Measurements from ENCODE around the gene UBE2B.
"Not testable (repeated sequence)": the region's sequence is repeated elsewhere in the genome, so short reads cannot be mapped to it uniquely, and the experiment has no call there.

Gene UBE2B

GRCh38 chr5:134398609-134399155 lies 27.3 kb downstream of the UBE2B start:
- no peak for DNase-seq (ENCODE audit: low read depth)

- no peak for DNase-seq (ENCODE audit: low read depth)
Observed at GRCh38 chr5:134403951-134404350, 32.6 kb downstream of the UBE2B start.

GRCh38 chr5:134406390-134406789 lies 35.0 kb downstream of the UBE2B start:
- DNase-seq (ENCODE audit: low read depth): no peak

- no peak for DNase-seq (ENCODE audit: low read depth)
Observed at GRCh38 chr5:134409321-134409720, 38.0 kb downstream of the UBE2B start.

- no peak for DNase-seq (ENCODE audit: low read depth)
Observed at GRCh38 chr5:134410822-134411221, 39.5 kb downstream of the UBE2B start.

GRCh38 chr5:134411228-134411545 lies 39.8 kb downstream of the UBE2B start:
- no peak for DNase-seq (ENCODE audit: low read depth)

- peak; percentile 82 for DNase-seq (ENCODE audit: low read depth)
Observed at GRCh38 chr5:134411546-134412266, 40.3 kb downstream of the UBE2B start, which contains the start of gene CDKN2AIPNL. Gene CDKN2AIPNL, minus strand, starts transcription at chr5:134411881. Its CDS starts 27 bp downstream, at chr5:134411854.

- DNase-seq (ENCODE audit: low read depth): no peak
Observed at GRCh38 chr5:134413046-134413445, 41.7 kb downstream of the UBE2B start.

- no peak for DNase-seq (ENCODE audit: low read depth)
Observed at GRCh38 chr5:134417707-134418106, 46.3 kb downstream of the UBE2B start.

GRCh38 chr5:134418958-134419357 lies 47.6 kb downstream of the UBE2B start:
- DNase-seq (ENCODE audit: low read depth): no peak

GRCh38 chr5:134420343-134420742 lies 49.0 kb downstream of the UBE2B start:
- DNase-seq (ENCODE audit: low read depth): no peak

- not testable (repeated sequence) for DNase-seq (ENCODE audit: low read depth)
Observed at GRCh38 chr5:134421038-134421437, 49.7 kb downstream of the UBE2B start.

GRCh38 chr5:134422791-134423365 lies 51.5 kb downstream of the UBE2B start:
- no peak for DNase-seq (ENCODE audit: low read depth)

GRCh38 chr5:134423376-134423775 lies 52.0 kb downstream of the UBE2B start:
- no peak for DNase-seq (ENCODE audit: low read depth)

- DNase-seq (ENCODE audit: low read depth): no peak
Observed at GRCh38 chr5:134426361-134426760, 55.0 kb downstream of the UBE2B start.

- no peak for DNase-seq (ENCODE audit: low read depth)
Observed at GRCh38 chr5:134427540-134428041, 56.2 kb downstream of the UBE2B start.

- no peak for DNase-seq (ENCODE audit: low read depth)
Observed at GRCh38 chr5:134430001-134430569, 58.7 kb downstream of the UBE2B start.

- DNase-seq (ENCODE audit: low read depth): no peak
Observed at GRCh38 chr5:134432174-134432573, 60.8 kb downstream of the UBE2B start.

GRCh38 chr5:134432677-134433359 lies 61.4 kb downstream of the UBE2B start:
- DNase-seq (ENCODE audit: low read depth): no peak

GRCh38 chr5:134435560-134435959 lies 64.2 kb downstream of the UBE2B start:
- no peak for DNase-seq (ENCODE audit: low read depth)

GRCh38 chr5:134436523-134437339 lies 65.4 kb downstream of the UBE2B start:
- peak; percentile 18 for DNase-seq (ENCODE audit: low read depth)
